GM12878 (cell line): ENCODE measurements around the gene DIS3L2.

ENCODE experiments used
- EP300 ChIP-seq, 2 experiments: fragments of 150-350 bp in 1 of 2; IDR thresholded peaks; 2 replicates each; pipeline ENCODE4 v1.6.1; 2011 to 2012; ENCODE audit warnings: low read depth in 2 of 2, low read length in 2 of 2, borderline replicate concordance in 1 of 2, improper control_type of control experiment in 1 of 2, inconsistent platforms in 1 of 2; ENCODE audit not compliant: control insufficient read depth in 1 of 2
- FOXK2 ChIP-seq: fragments of 450-650 bp; IDR thresholded peaks from 2 replicates; pipeline ENCODE4 v1.6.1; 2017; ENCODE audit warnings: mild to moderate bottlenecking, moderate library complexity
- POLR2AphosphoS5 ChIP-seq: IDR thresholded peaks from 2 replicates; pipeline ENCODE4 v1.6.1; 2011; ENCODE audit warnings: mild to moderate bottlenecking, low read length, inconsistent platforms
- RAD21 ChIP-seq: IDR thresholded peaks from 2 replicates; pipeline ENCODE4 v1.6.1; 2011; ENCODE audit warnings: mild to moderate bottlenecking, low read depth, low read length, moderate library complexity; ENCODE audit not compliant: insufficient read depth
- SIX5 ChIP-seq: IDR thresholded peaks from 2 replicates; pipeline ENCODE4 v1.6.1; 2011; ENCODE audit warnings: mild to moderate bottlenecking, low read depth, low read length, moderate library complexity; ENCODE audit not compliant: severe bottlenecking
- TCF7 ChIP-seq: IDR thresholded peaks from 2 replicates; pipeline ENCODE4 v1.6.1; 2014; ENCODE audit warnings: antibody characterized with exemption, borderline replicate concordance
- TF ChIP-seq, protein P1 (sequence below): fragments of 450-650 bp; formaldehyde crosslinking; IDR thresholded peaks from 2 replicates; pipeline ENCODE4 v1.4.0; 2020; ENCODE audit warnings: mild to moderate bottlenecking, moderate library complexity
- TF ChIP-seq, protein P2 (sequence below), 3 experiments: IDR thresholded peaks in 2 of 3; conservative IDR thresholded peaks in 1 of 3; 2 replicates each; pipeline ENCODE4 v1.5.1; 2011; ENCODE audit warnings: low read depth in 3 of 3, low read length in 3 of 3, mild to moderate bottlenecking in 3 of 3, control low read depth in 2 of 3, moderate library complexity in 2 of 3, inconsistent platforms in 1 of 3, mixed read lengths in 1 of 3; ENCODE audit not compliant: control insufficient read depth in 2 of 3, insufficient read depth in 1 of 3; ENCODE audit errors: extremely low read depth in 1 of 3

GRCh38 chr2:232097758-232098157 lies 136.2 kb downstream of the DIS3L2 start:
- TF ChIP-seq TCF7 (no peak), RAD21 (no peak), SIX5 (no peak), POLR2AphosphoS5 (no peak), FOXK2 (no peak), EP300 (IDR thresholded peaks at IDR 0.05; ENCODE audit: borderline replicate concordance in 1 of 2, control insufficient read depth in 1 of 2, low read depth in 2 of 2, low read length in 2 of 2) (no peak)
- TF ChIP-seq, protein P1, sequence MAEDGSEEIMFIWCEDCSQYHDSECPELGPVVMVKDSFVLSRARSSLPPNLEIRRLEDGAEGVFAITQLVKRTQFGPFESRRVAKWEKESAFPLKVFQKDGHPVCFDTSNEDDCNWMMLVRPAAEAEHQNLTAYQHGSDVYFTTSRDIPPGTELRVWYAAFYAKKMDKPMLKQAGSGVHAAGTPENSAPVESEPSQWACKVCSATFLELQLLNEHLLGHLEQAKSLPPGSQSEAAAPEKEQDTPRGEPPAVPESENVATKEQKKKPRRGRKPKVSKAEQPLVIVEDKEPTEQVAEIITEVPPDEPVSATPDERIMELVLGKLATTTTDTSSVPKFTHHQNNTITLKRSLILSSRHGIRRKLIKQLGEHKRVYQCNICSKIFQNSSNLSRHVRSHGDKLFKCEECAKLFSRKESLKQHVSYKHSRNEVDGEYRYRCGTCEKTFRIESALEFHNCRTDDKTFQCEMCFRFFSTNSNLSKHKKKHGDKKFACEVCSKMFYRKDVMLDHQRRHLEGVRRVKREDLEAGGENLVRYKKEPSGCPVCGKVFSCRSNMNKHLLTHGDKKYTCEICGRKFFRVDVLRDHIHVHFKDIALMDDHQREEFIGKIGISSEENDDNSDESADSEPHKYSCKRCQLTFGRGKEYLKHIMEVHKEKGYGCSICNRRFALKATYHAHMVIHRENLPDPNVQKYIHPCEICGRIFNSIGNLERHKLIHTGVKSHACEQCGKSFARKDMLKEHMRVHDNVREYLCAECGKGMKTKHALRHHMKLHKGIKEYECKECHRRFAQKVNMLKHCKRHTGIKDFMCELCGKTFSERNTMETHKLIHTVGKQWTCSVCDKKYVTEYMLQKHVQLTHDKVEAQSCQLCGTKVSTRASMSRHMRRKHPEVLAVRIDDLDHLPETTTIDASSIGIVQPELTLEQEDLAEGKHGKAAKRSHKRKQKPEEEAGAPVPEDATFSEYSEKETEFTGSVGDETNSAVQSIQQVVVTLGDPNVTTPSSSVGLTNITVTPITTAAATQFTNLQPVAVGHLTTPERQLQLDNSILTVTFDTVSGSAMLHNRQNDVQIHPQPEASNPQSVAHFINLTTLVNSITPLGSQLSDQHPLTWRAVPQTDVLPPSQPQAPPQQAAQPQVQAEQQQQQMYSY (CRISPR knock-in tag), result no peak
- TF ChIP-seq, protein P2, sequence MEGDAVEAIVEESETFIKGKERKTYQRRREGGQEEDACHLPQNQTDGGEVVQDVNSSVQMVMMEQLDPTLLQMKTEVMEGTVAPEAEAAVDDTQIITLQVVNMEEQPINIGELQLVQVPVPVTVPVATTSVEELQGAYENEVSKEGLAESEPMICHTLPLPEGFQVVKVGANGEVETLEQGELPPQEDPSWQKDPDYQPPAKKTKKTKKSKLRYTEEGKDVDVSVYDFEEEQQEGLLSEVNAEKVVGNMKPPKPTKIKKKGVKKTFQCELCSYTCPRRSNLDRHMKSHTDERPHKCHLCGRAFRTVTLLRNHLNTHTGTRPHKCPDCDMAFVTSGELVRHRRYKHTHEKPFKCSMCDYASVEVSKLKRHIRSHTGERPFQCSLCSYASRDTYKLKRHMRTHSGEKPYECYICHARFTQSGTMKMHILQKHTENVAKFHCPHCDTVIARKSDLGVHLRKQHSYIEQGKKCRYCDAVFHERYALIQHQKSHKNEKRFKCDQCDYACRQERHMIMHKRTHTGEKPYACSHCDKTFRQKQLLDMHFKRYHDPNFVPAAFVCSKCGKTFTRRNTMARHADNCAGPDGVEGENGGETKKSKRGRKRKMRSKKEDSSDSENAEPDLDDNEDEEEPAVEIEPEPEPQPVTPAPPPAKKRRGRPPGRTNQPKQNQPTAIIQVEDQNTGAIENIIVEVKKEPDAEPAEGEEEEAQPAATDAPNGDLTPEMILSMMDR (IDR thresholded peaks at IDR 0.05 in 2 of 3, conservative IDR thresholded peaks at IDR 0.05 in 1 of 3; ENCODE audit: control insufficient read depth in 2 of 3, extremely low read depth in 1 of 3, insufficient read depth in 1 of 3, low read depth in 3 of 3, low read length in 3 of 3), result no peak
